Naive thymus-derived CD4-positive, alpha-beta T cell (primary cell): Measurements from ENCODE around the gene KIF1B. TPM values are rescaled to one million over a fixed set of nuclear protein-coding genes. Genes with fewer than 3 reads are reported as not detected.
A peak's percentile ranks its signal among the peaks of the same experiment; 100 is the strongest.

Experiments used
- ATAC-seq: fragments of 150-1000 bp; cut with Tn5 transposase; 2 replicates; pipeline ENCODE4 v1.10.0; 2021; ENCODE audit warnings: mild to moderate bottlenecking, moderate library complexity
- CTCF ChIA-PET: fragments of 350-600 bp; sonication (Branson Sonifier 250); formaldehyde crosslinking; loops from one replicate; lab custom pipeline; 2021; ENCODE audit warnings: antibody characterized with exemption; lab: Charles Lee
- POLR2A ChIA-PET: fragments of 350-600 bp; sonication (Branson Sonifier 250); formaldehyde crosslinking; loops from one replicate; lab custom pipeline; 2021; ENCODE audit warnings: antibody characterized with exemption, inconsistent platforms; lab: Charles Lee
- DNase-seq, 9 donors: peaks; one replicate each; pipeline versions ENCODE4 v3.0.0 to v3.0.0-alpha.2; 2020 to 2022; ENCODE audit warnings: mixed read lengths in 1 of 9
- H3K27ac ChIP-seq: one replicate; pipeline ENCODE4 v1.7.0; 2013; ENCODE audit warnings: mild to moderate bottlenecking, low read depth, low read length, moderate library complexity
- H3K27me3 ChIP-seq, 2 donors: one replicate each; pipeline ENCODE4 v1.7.0; 2013; ENCODE audit warnings: low read length in 2 of 2, mild to moderate bottlenecking in 2 of 2, moderate library complexity in 2 of 2; ENCODE audit not compliant: control insufficient read depth in 2 of 2, insufficient read depth in 2 of 2
- H3K36me3 ChIP-seq, 3 experiments: 1 replicate in 2 of 3; 2 replicates in 1 of 3; pipeline ENCODE4 v1.7.0; 2013; ENCODE audit warnings: low read length in 3 of 3, mild to moderate bottlenecking in 3 of 3, moderate library complexity in 1 of 3; ENCODE audit not compliant: insufficient read depth in 3 of 3, control insufficient read depth in 2 of 3
- H3K4me1 ChIP-seq, 2 donors: one replicate each; pipeline ENCODE4 v1.7.0; 2013; ENCODE audit warnings: low read length in 2 of 2, mild to moderate bottlenecking in 2 of 2, moderate library complexity in 1 of 2; ENCODE audit not compliant: control insufficient read depth in 2 of 2, insufficient read depth in 2 of 2
- H3K4me3 ChIP-seq: 2 replicates; pipeline ENCODE4 v1.7.0; 2013; ENCODE audit warnings: mild to moderate bottlenecking, low read length
- H3K9me3 ChIP-seq, 3 experiments: 1 replicate in 2 of 3; 2 replicates in 1 of 3; pipeline ENCODE4 v1.7.0; 2013; ENCODE audit warnings: low read length in 3 of 3; ENCODE audit not compliant: control insufficient read depth in 2 of 3
- H3K27ac Mint-ChIP-seq, 9 donors: one replicate each; pipeline ENCODE4 v1.8.0; 2020 to 2022; ENCODE audit warnings: mixed read lengths in 9 of 9, mild to moderate bottlenecking in 8 of 9, moderate library complexity in 5 of 9, inconsistent platforms in 2 of 9
- H3K27me3 Mint-ChIP-seq, 5 donors: one replicate each; pipeline ENCODE4 v1.8.0; 2021 to 2022; ENCODE audit warnings: mixed read lengths in 5 of 5, mild to moderate bottlenecking in 1 of 5
- H3K36me3 Mint-ChIP-seq, 5 donors: one replicate each; pipeline ENCODE4 v1.8.0; 2020 to 2022; ENCODE audit warnings: mixed read lengths in 5 of 5, mild to moderate bottlenecking in 3 of 5, inconsistent platforms in 1 of 5
- H3K4me1 Mint-ChIP-seq, 7 donors: one replicate each; pipeline ENCODE4 v1.8.0; 2020 to 2022; ENCODE audit warnings: mixed read lengths in 7 of 7, mild to moderate bottlenecking in 3 of 7, inconsistent platforms in 1 of 7
- H3K4me3 Mint-ChIP-seq, 10 donors: one replicate each; pipeline ENCODE4 v1.8.0; 2020 to 2022; ENCODE audit warnings: mild to moderate bottlenecking in 10 of 10, mixed read lengths in 10 of 10, moderate library complexity in 6 of 10, inconsistent platforms in 2 of 10
- H3K9me3 Mint-ChIP-seq, 11 donors: one replicate each; pipeline ENCODE4 v1.8.0; 2020 to 2022; ENCODE audit warnings: mixed read lengths in 11 of 11, mild to moderate bottlenecking in 4 of 11, inconsistent platforms in 1 of 11, moderate library complexity in 1 of 11
- intact Hi-C, 2 donors: fragments of 100-400 bp; cut with micrococcal nuclease; formaldehyde crosslinking; loops; one replicate each; pipeline ENCODE4 v1.15.1; 2023
- polyA plus RNA-seq, 2 donors: library from polyadenylated mRNA; unstranded; fragments of 300-500 nt; fragmentation: Illumina TruSeq; gene quantifications; one replicate each; pipeline ENCODE4 v1.2.3, GENCODE V29; 2021
- total RNA-seq, 6 experiments: library from RNA in 5 of 6; stranded (reverse) in 5 of 6; gene quantifications; 1 replicate in 5 of 6; 2 replicates in 1 of 6; pipeline ENCODE4 v1.2.3 and lab custom pipeline; 2021 to 2026

Gene KIF1B
- total and polyA plus RNA-seq, 7 experiments from 2014 or later, result 1.8 to 21.6 (median 11.5) TPM

DNA sequence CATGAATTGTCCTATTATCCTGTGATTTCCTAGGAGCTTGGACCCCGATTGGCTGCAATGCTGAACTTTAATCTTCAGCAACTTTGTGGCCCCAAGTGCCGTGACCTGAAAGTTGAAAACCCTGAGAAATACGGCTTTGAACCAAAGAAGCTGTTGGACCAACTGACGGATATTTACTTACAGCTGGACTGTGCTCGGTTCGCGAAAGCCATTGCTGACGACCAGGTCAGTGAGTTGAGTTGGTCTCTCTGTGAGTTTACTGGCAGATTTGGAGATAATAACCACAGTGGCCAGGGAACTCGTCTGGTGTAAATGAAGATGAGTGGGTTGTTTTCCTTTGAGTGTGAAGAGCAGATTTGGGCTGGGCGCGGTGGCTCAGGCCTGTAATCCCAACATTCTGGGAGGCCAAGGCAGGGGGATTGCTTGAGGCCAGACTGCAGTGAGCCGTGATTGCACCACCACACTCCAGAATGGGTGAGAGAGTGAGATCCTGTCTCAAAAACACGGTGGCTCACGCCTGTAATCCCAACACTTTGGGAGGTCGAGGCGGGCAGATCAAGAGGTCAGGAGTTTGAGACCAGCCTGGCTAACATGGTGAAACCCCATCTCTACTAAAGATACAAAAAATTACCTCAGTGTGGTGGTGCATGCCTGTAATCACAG lies 39.1 kb upstream of the KIF1B start:
- Histone ChIP-seq H3K36me3 (peaks cover 0 to 55% (median 7%) of the 10 kb centered on the region in 3 experiments), H3K9me3 (no peaks in the 10 kb centered on the region), H3K4me1 (peaks cover 0 to 7% of the 10 kb centered on the region in 2 donors), H3K27me3 (no peaks in the 10 kb centered on the region), H3K27ac (no peak overlapping the region), H3K4me3 (no peak overlapping the region)
- intact Hi-C loops, result no loop called here
- DNase-seq (no peak), ATAC-seq (no peak)
- H3K4me3 Mint-ChIP-seq, result no peak overlapping the region
- ChIA-PET POLR2A (no interaction called here), CTCF (no interaction called here)
- peaks cover 15 to 70% (median 40%) of the 10 kb centered on the region in 5 donors for H3K36me3 Mint-ChIP-seq
- no peak overlapping the region for H3K27ac Mint-ChIP-seq
- peaks cover 0 to 50% (median 4%) of the 10 kb centered on the region in 7 donors for H3K4me1 Mint-ChIP-seq
- H3K27me3 Mint-ChIP-seq, result no peaks in the 10 kb centered on the region
- peaks cover 0 to 13% (median 6%) of the 10 kb centered on the region in 11 donors for H3K9me3 Mint-ChIP-seq

DNA sequence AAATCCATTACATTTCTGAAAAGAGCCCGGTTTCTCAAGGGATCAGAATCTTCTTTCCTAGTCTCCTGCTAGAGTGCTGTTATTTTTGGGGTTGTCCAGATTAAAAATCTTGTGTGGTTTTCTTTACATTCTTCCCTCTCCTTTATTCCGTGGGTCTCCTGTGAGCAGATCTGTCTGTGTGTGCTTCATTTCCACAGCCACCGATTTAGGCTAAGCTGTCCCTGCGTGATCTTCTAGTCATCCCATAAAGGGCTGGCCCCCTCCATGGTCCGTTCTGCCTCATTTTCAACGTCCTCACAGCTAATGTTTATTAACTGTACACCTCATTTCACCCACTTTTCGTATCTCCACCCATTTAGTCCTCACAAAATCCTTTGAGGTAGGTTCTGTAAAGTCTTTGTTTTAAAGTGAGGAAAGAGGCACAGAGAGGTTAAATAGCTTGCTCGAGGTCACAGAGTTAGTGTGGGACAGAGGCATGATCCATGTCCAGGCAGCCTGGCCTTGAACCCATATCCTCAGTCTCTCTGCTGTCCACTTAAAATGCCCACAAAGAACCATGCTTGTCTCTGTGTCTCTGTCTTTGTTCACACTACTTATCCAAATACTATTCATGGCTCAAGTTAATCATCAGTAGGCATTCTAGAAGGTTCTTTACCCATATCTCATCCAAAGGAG lies 38.2 kb upstream of the KIF1B start:
- CTCF ChIA-PET, result no interaction called here
- H3K4me1 Mint-ChIP-seq, result peaks cover 0 to 50% (median 4%) of the 10 kb centered on the region in 7 donors
- intact Hi-C loops, result no loop called here

DNA sequence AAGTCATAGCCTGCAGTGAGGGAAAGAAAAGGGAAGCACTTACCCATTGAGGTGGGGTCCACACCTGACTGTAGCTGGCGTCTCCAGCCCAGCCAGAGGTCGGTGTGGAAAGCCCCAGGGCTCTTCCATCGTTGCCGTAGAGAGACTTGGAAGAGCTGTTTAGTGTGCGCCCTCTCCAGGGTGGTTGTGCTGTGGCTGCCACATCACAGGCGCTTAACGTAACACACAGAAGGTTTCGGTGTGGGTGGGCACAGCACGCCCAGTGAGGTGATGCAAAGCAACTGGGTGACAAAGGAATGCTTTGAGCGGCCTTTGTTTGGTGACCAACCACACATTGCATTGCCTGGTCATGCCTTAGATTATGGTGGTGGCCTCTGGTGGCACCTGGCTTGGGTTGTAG lies 36.8 kb upstream of the KIF1B start:
- Histone ChIP-seq H3K27me3 (no peaks in the 10 kb centered on the region), H3K4me1 (peaks cover 0 to 7% of the 10 kb centered on the region in 2 donors), H3K4me3 (no peak overlapping the region), H3K27ac (no peak overlapping the region), H3K36me3 (peaks cover 0 to 45% (median 0%) of the 10 kb centered on the region in 3 experiments), H3K9me3 (no peaks in the 10 kb centered on the region)
- H3K27ac Mint-ChIP-seq, result peak overlapping the region in 1 of 9 donors; percentile 49
- peaks cover 0 to 13% (median 6%) of the 10 kb centered on the region in 11 donors for H3K9me3 Mint-ChIP-seq
- DNase-seq (no peak), ATAC-seq (no peak)
- H3K4me1 Mint-ChIP-seq, result peaks cover 0 to 43% (median 4%) of the 10 kb centered on the region in 7 donors
- peaks cover 15 to 64% (median 44%) of the 10 kb centered on the region in 5 donors for H3K36me3 Mint-ChIP-seq
- no peak overlapping the region for H3K4me3 Mint-ChIP-seq
- CTCF ChIA-PET, result interaction anchor here (0.6 kb wide), 1 partner anchor 706 kb away, joined by 3 read pairs; no protein-coding TSS in a partner anchor
- POLR2A ChIA-PET, result no interaction called here
- H3K27me3 Mint-ChIP-seq, result no peaks in the 10 kb centered on the region
- intact Hi-C loops, result no loop called here

More for the DNA sequence above, 38.2 kb upstream of the KIF1B start:
- Mint-ChIP-seq H3K4me3 (peak overlapping the region in 1 of 10 donors; percentile 1), H3K9me3 (peaks cover 0 to 13% (median 6%) of the 10 kb centered on the region in 11 donors), H3K27ac (peak overlapping the region in 2 of 9 donors; percentile 15 to 70), H3K27me3 (no peaks in the 10 kb centered on the region), H3K36me3 (peaks cover 15 to 73% (median 44%) of the 10 kb centered on the region in 5 donors)
- DNase-seq, result no peak
- Histone ChIP-seq H3K36me3 (peaks cover 0 to 52% (median 7%) of the 10 kb centered on the region in 3 experiments), H3K4me3 (no peak overlapping the region), H3K9me3 (no peaks in the 10 kb centered on the region), H3K27ac (no peak overlapping the region), H3K27me3 (no peaks in the 10 kb centered on the region), H3K4me1 (peaks cover 0 to 7% of the 10 kb centered on the region in 2 donors)
- ATAC-seq, result no peak
- POLR2A ChIA-PET, result no interaction called here

DNA sequence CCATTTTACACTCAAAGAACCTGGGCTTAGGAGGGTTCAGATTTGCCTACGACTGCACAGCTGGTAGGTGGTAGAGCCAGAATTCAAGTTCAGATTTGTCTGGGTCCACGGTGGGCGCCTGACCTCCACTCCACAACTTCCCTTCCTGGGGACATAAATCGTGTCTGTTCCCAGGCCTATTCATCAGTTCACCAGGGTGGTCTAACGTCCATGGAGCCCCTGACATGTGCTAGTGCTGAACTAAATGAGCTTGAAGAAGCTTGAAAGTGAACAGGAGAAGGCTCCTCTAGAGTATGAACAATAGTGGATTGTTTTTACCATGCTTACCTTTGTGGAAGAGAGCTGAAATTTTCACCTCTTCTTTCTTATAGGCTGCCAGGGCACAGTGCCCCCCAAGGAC lies 32.5 kb upstream of the KIF1B start:
- no peak for DNase-seq
- H3K4me3 Mint-ChIP-seq, result no peak overlapping the region
- H3K27me3 Mint-ChIP-seq, result no peaks in the 10 kb centered on the region
- Histone ChIP-seq H3K4me1 (no peaks in the 10 kb centered on the region), H3K27me3 (no peaks in the 10 kb centered on the region), H3K4me3 (no peak overlapping the region), H3K27ac (no peak overlapping the region), H3K9me3 (no peaks in the 10 kb centered on the region), H3K36me3 (peaks cover 0 to 30% (median 7%) of the 10 kb centered on the region in 3 experiments)
- peaks cover 10 to 49% (median 27%) of the 10 kb centered on the region in 5 donors for H3K36me3 Mint-ChIP-seq
- ChIA-PET POLR2A (no interaction called here), CTCF (no interaction called here)
- no peak overlapping the region for H3K27ac Mint-ChIP-seq
- intact Hi-C loops, result no loop called here
- peaks cover 0 to 13% (median 6%) of the 10 kb centered on the region in 11 donors for H3K9me3 Mint-ChIP-seq
- ATAC-seq, result no peak
- peaks cover 0 to 8% (median 0%) of the 10 kb centered on the region in 7 donors for H3K4me1 Mint-ChIP-seq

DNA sequence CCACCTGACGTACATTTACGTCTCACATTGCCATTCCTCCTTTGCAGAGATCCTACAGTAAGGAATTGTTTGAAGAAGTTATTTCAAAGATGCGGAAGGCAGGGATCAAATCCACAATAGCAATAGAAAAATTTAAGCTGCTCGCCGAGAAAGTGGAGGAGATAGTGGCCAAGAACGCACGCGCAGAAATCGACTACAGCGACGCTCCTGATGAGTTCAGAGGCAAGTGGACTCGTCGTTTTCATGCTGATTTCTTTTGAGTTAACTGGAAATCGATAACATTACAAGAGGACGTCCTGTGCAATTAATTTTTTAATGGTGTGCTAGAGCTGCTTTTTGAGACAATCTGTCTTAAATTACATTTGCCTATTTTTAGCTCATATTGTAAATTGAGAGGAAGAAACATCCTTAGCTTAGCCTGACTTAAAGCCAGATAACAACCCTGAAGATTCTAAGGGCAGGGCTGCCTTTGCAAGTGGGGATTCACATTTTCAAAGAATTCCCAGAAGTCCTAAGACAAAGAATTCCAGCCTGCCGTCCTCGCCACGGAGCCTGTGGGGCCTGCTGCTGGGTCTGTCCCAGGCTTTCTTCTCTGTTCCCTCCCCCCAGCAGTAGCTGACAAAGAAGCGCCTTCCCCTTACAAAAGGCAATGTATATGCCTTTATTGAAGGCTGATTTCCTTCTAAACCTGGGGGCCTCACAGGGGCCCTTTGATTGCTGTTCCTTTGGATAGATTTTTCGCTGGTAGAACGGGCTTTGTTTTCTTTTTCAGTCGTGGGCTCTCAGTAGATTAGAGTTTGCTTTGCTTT lies 31.6 kb upstream of the KIF1B start:
- DNase-seq (no peak), ATAC-seq (no peak)
- Histone ChIP-seq H3K27ac (no peak overlapping the region), H3K27me3 (no peaks in the 10 kb centered on the region), H3K4me1 (no peaks in the 10 kb centered on the region), H3K9me3 (no peaks in the 10 kb centered on the region), H3K36me3 (peaks cover 0 to 25% (median 7%) of the 10 kb centered on the region in 3 experiments), H3K4me3 (no peak overlapping the region)
- Mint-ChIP-seq H3K4me3 (no peak overlapping the region), H3K9me3 (peaks cover 0 to 13% (median 6%) of the 10 kb centered on the region in 11 donors), H3K27me3 (no peaks in the 10 kb centered on the region), H3K36me3 (peaks cover 10 to 44% (median 22%) of the 10 kb centered on the region in 5 donors), H3K4me1 (peaks cover 0 to 7% (median 0%) of the 10 kb centered on the region in 7 donors), H3K27ac (no peak overlapping the region)
- intact Hi-C loops, result no loop called here
- CTCF ChIA-PET, result no interaction called here
- POLR2A ChIA-PET, result no interaction called here

DNA sequence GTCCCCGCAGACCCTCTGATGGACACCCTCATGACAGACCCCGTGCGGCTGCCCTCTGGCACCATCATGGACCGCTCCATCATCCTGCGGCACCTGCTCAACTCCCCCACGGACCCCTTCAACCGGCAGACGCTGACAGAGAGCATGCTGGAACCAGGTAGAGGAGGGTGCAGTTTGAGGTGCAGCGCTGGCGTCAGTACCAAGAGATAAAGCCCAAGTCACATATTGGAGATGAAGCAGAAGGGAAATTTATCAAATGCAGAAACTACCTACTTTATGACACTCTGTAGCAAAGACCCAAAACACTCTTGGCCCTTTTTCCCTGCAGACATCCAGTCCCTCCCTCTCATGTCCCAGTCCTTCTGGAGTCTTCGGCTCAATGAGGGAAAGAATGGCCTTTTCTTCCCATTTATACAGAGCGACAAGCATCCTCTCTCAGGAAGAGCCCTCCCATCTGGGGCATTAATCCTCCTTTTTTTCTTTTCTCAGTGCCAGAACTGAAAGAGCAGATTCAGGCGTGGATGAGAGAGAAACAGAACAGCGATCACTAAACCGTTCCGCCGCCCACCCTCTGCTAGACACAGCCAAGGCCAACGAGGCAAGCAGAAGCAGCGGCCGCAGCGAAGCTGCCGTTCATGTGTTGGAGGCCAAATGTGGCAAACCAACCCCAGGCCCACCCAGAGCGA lies 30.8 kb upstream of the KIF1B start:
- Histone ChIP-seq H3K4me3 (no peak overlapping the region), H3K27ac (no peak overlapping the region), H3K9me3 (no peaks in the 10 kb centered on the region), H3K4me1 (no peaks in the 10 kb centered on the region), H3K36me3 (peaks cover 0 to 24% (median 7%) of the 10 kb centered on the region in 3 experiments), H3K27me3 (no peaks in the 10 kb centered on the region)
- ATAC-seq (no peak), DNase-seq (no peak)
- Mint-ChIP-seq H3K36me3 (peaks cover 10 to 39% (median 21%) of the 10 kb centered on the region in 5 donors), H3K9me3 (peaks cover 0 to 13% (median 6%) of the 10 kb centered on the region in 11 donors), H3K4me1 (peaks cover 0 to 4% (median 0%) of the 10 kb centered on the region in 7 donors), H3K27ac (no peak overlapping the region), H3K4me3 (no peak overlapping the region), H3K27me3 (no peaks in the 10 kb centered on the region)
- CTCF ChIA-PET, result no interaction called here
- intact Hi-C loops, result no loop called here
- POLR2A ChIA-PET, result no interaction called here
